Colon (tissue), 2 donors: ENCODE results near the gene ZNF668.

Source experiments
- FAIRE-seq: peaks from 2 replicates; lab custom pipeline; 2012; peaks lifted over from hg19 to GRCh38; lab: Jason Lieb, UNC
- donor health status: control.
- donor health status: control.

ZNF668 gene

DNA sequence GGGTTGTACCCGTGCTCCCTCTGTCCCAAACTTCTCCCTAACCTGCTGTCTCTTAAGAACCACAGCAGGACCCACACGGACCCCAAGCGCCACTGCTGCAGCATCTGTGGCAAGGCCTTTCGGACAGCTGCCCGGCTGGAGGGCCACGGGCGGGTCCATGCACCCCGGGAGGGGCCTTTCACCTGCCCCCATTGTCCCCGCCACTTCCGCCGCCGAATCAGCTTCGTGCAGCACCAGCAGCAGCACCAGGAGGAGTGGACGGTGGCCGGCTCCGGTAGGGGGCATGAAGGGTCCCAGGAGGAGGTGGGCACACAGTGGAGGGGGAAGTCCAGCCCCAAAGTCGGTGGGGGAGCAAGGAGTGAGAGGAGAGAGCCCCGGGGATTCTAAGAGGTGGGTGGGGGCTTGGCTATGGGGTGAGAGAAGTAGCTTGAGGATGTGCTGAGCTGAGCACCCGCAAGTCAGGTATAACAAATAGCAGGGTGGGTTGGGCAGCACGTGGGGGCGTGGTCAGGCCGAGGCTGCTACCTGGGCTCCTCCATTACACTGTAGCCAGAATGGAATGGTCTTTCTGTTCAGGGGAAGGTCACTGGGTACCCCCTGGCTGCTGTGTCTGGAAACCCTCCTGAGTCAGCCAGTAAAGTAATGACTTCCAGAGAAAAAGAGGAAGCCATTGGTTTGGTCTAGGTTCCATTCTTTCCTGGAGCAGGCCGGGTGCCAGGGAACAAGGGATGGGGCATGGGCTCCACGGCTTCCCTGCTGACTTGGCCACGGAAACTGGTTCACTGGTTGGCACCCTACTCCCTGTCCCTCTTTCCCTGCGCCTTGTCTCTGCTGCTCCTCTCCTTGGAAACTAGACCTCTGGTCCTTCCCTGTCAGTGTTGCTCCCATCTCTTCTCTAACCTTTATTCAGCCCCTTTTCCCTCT is 7.7 kb upstream of the ZNF668 start:
- no peak for FAIRE-seq

DNA sequence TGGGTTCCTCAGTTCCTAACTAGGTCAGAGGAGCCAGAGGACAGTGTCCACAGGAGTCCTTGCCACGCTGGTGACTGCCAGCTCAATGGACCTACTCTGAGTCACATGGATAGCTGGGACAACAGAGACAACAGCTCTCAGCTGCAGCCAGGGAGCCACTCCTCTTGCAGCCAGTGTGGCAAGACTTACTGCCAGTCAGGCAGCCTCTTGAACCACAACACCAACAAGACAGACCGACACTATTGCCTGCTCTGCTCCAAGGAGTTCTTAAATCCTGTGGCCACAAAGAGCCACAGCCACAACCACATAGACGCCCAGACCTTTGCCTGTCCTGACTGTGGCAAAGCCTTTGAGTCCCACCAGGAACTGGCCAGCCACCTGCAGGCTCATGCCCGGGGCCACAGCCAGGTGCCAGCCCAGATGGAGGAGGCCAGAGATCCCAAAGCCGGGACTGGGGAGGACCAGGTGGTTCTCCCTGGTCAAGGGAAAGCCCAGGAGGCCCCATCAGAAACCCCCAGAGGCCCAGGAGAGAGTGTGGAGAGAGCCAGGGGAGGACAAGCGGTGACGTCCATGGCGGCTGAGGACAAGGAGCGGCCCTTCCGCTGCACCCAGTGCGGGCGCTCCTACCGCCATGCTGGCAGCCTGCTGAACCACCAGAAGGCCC is 6.8 kb upstream of the ZNF668 start:
- no peak for FAIRE-seq

DNA sequence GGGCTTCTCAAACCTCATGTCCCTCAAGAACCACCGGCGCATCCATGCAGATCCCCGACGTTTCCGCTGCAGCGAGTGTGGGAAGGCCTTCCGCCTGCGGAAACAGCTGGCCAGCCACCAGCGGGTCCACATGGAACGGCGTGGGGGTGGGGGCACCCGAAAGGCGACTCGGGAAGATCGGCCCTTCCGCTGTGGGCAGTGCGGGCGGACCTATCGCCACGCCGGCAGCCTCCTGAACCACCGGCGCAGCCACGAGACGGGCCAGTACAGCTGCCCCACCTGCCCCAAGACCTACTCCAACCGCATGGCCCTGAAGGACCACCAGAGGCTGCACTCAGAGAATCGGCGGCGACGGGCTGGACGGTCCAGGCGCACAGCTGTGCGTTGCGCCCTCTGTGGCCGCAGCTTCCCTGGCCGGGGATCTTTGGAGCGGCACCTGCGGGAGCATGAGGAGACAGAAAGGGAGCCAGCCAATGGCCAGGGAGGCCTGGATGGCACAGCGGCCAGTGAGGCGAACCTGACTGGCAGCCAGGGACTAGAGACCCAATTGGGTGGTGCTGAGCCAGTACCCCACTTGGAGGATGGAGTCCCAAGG is 6.1 kb upstream of the ZNF668 start:
- FAIRE-seq = no peak

DNA sequence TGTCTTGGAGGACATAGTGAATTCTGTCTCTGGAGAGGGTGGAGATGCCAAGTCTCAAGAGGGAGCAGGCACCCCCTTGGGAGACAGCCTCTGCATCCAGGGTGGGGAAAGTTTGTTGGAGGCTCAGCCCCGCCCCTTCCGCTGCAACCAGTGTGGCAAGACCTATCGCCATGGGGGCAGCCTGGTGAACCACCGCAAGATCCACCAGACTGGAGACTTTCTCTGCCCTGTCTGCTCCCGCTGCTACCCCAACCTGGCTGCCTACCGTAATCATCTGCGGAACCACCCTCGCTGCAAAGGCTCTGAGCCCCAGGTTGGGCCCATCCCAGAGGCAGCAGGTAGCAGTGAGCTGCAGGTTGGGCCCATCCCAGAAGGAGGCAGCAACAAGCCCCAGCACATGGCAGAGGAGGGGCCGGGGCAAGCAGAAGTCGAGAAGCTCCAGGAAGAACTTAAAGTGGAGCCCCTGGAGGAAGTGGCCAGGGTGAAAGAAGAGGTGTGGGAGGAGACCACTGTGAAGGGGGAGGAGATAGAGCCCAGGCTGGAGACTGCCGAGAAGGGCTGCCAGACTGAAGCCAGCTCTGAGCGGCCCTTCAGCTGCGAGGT is 5.4 kb upstream of the ZNF668 start:
- no peak for FAIRE-seq

DNA sequence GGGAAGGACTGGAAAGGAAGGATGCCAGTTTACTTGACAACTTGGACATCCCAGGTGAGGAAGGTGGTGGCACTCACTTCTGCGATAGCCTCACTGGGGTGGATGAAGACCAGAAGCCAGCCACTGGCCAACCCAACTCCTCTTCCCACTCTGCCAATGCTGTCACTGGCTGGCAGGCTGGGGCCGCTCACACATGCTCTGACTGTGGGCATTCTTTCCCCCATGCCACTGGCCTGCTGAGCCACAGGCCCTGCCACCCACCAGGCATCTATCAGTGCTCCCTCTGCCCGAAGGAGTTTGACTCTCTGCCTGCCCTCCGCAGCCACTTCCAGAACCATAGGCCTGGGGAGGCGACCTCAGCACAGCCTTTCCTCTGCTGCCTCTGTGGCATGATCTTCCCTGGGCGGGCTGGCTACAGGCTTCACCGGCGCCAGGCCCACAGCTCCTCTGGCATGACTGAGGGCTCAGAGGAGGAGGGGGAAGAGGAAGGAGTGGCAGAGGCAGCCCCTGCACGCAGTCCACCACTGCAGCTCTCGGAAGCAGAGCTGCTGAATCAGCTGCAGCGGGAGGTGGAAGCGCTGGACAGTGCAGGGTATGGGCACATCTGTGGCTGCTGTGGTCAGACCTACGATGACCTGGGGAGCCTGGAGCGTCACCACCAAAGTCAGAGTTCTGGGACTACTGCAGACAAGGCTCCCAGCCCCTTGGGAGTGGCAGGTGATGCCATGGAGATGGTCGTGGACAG is 4.7 kb upstream of the ZNF668 start:
- no peak for FAIRE-seq

DNA sequence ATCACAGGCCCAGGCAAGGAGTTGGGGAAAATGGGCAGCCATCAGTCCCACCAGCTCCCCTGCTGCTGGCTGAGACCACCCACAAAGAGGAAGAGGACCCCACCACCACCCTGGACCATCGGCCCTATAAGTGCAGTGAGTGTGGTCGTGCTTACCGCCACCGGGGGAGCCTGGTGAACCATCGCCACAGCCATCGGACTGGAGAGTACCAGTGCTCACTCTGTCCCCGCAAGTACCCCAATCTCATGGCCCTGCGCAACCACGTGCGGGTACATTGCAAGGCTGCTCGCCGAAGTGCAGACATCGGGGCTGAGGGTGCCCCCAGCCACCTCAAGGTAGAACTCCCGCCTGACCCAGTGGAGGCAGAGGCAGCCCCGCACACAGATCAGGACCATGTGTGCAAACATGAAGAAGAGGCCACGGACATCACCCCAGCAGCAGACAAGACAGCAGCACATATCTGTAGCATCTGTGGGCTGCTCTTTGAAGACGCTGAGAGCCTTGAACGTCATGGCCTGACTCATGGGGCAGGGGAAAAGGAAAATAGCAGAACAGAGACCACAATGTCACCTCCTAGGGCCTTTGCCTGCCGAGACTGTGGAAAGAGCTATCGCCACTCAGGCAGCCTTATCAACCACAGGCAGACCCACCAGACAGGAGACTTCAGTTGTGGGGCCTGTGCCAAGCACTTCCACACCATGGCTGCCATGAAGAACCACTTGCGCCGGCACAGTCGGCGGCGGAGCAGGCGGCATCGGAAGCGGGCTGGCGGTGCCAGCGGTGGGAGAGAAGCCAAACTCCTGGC is 3.8 kb upstream of the ZNF668 start:
- no peak for FAIRE-seq

DNA sequence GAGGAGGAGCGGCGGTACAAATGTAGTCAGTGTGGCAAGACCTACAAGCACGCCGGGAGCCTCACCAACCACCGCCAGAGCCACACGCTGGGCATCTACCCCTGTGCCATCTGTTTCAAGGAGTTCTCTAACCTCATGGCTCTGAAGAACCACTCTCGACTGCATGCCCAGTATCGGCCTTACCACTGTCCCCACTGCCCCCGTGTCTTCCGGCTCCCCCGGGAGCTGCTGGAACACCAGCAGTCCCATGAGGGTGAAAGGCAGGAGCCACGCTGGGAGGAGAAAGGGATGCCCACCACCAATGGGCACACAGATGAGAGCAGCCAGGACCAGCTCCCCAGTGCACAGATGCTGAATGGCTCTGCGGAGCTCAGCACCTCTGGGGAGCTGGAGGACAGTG is 3.0 kb upstream of the ZNF668 start:
- FAIRE-seq = no peak

DNA sequence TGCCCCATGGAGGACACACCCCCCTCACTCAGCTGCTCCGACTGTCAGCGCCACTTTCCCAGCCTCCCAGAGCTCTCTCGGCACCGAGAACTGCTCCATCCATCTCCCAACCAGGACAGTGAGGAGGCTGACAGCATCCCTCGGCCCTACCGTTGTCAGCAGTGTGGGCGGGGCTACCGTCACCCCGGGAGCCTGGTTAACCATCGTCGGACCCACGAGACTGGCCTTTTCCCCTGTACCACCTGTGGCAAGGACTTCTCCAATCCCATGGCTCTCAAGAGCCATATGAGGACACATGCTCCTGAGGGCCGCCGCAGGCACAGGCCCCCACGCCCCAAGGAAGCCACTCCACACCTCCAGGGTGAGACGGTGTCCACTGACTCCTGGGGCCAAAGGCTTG is 2.3 kb upstream of the ZNF668 start:
- FAIRE-seq = no peak

DNA sequence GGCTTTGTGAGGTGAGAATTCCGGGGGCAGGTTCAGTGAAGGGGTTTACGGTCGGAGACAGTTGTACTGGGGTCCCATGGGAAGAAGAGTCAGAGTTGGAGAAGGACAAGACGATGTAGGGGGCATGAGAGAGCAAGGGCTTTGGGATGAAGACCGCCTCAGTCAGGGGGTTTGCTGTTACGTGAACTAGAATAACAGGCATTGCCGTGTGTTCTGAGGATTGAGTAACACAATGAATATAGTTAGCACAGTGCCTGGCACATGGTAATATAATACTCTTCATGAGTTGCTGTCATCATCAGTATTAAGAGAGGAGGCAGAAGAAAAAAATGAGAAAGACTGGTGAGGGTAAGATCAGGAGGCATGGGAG is 759 bp upstream of the ZNF668 start:
- FAIRE-seq = no peak

DNA sequence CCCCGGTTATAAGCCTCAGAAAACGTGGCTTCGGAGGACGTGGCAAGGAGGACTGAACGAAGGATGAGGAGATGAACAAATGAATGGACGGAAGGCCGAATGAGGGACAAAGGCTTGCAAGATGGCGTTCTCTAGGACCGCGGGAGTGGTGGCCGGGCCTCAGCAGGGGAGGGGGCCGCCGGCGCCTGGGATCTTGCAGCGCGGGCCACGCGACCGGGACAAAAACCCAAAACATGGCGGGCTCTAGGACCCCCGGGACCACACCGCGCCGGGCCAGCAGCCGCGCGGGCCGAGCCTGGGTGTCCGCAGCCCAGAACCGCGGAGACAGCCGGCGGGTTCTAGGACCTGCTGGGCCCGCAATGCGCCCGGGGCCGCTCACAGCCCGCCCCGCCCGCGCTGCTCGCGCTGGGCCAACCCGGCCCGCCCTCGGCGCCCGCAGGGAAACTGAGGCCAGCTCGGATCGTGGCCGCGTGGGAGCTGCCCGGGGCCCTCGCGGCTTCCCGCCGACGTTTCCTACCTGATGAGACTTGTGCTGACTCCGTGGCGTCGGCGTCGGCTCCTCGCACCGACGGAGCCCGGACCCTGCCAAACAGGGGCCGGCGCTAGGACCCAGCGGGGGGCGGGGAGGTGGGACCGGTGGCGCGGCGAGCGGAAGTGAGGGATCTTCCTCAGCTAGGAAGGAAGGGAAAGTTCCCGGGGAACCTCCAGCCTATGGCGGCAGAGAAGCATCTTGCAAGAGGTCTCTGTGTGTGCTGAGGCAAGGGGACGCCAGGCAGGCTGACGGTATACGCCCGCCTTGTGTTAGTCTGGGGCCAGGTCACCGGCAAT is 684 bp downstream of the ZNF668 start:
- FAIRE-seq = no peak

DNA sequence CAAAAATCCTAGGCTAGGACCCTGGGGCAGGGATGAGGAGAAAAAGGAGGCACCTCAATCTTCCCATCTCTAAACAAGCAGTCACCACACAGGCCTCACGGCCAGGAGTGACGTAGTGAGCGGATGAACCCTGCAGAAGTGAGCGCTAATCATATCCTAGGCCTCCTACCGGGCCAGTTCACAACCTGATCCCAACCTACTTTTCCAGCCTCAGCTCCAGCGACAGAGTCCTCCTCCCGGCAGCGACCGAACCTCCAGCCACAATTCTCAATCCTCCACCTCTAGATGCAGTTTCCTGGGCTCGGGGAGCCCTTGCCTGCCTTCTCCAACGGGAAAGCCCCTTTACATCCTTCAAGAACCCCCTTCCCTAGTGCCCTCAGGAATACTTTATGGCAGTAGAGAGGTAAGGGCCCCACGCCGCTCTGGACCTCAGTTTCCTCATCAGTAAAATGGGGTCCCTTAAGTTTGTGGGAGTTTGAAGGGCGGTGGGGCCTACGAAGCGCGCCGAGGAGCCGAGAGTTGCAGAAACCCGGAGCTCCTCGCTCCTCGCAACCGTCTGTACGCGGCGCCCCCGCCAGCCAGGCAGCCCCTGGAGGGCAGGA is 1.4 kb downstream of the ZNF668 start:
- FAIRE-seq = no peak

DNA sequence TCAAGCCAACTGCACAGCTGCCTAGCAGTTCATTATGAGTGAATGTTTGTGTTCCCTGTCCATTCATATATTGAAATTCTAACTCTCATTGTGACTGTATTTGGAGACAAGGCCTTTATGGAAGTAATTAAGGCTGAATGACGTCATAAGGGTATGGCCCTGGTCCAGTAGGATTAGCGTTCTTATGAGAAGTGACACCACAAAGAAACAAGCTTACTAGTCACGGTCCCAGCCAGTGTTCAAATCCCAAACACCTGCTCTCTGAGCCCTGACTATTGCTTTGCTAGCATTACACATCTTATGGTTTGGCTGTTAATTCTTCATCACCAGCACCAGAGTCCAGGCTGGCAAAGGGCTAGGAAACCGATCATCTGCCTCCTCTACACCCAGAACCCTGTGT is 2.2 kb downstream of the ZNF668 start:
- no peak for FAIRE-seq

DNA sequence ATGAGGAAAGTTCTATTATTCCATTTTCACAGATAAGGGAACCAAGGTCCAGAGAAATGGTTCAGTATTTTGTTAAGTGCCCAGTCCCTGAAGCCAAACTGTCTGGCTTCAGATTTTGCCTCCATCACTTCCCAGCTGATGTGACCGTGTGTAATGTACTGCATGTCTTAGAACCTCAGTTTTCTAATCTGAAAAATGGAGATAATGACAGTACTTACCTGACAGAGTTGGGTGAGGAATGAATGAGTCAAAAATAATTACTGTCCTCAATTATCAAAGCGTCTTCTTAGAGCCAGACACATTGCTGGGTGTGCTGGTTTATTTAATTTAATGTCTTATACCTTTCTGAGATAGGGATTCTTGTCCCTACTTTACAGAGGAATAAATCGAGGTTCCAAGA is 6.7 kb downstream of the ZNF668 start:
- no peak for FAIRE-seq

DNA sequence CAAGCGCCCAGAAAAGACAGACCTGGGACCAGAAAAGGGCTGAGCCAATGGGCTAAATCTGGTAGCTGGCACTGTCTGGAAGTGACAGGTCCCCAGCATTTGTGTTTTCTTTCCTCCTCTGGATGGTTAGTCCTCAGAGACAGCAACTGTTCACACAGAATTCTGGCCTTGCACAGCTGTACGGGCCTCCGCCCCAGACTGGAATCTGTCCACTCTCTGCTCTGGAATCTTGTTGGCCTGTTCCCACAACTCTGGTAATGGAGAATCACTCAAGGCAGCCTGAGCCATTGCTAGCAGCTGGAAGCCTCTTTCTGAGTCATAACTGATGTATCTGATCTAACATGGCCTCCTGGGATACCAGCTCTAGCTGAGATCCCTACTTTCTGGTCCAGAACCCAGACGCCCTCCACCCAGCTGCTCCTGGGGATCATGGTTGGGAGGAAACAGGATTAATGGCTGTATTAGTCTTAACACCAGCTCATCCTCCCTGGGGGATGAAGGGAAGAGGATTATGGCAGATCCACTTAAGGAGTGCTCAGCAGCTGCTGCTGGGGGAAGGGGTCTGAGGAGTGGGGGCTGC is 9.1 kb downstream of the ZNF668 start:
- FAIRE-seq = no peak

DNA sequence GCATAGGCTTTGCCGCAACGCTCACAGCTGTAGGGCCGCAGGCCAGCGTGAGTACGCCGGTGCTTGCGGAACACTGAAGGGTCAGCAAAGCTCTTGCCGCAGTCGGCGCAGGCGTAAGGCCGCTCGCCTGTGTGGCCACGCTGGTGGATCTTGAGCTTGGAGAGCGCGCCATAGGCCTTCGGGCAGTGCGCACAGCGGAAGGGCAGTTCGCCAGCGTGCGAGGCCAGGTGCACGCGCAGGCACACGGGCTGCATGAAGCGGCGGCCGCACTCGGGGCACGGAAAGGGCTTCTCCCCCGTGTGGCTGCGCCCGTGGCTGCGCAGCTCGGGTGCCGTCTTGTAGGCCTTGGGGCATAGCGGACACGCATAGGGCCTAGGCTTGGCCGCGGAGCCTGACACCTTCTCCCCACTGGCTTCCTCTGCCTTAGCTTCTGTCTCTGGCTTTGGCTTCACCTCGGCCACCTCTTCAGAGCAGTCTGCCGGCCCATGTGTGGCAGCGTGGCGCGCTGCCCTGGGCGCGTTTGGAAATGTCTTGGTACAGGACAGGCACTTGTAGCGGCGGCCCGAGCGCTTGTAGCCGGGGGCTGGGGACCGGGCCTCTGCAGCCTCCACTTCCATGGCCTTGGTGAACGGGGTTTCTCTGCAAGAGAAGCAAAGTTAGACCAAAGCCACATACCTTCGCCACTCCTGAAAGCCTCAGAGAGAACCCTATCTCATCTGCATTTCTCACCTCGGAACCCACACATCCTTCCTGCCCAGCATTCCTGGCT is 10.0 kb downstream of the ZNF668 start:
- no peak for FAIRE-seq

DNA sequence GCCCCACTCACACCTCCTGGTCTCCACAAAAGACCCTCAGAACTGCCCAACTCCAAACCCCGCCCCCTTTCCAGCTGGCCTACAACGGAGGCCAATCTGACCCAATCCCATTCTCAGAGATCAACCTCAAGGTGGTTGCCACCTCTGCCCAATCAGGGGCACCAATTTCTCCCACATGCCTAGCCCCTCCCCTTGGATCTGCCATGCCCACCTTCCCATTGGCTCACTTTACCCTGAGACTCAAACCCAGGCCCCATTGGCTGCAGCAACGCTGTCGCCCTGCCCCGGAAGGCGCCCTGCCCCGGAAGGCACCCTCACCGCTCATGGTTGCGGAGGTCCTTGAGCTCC is 10.6 kb downstream of the ZNF668 start:
- FAIRE-seq = no peak

DNA sequence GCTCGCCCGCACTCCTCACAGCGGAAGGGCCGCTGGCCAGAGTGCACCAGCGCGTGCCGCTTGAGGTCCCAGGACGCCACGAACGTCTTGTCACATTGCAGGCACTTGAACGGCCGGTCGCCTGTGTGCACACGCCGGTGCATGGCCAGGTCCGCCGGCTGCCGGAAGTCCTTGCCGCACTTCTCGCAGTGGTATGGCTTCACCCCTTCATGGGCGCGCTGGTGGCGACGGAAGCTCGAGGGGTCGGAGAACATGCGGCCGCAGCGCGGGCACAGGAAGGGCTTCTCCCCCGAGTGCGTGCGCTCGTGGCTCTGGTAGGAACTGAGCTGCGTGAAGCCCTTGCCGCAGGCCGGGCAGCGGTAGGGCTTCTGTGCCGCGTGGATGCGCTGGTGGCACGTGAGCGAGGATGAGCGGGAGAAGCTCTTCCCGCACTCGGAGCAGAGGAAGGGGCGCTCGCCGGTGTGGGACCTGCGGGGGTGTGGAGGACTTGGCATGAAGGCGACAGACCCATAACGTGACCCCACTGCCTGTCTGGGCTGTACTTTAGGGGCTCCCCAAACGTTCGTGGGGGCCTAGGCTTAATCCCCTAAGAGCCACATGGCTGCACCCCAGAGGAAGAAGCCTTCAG is 12.1 kb downstream of the ZNF668 start:
- FAIRE-seq = no peak

DNA sequence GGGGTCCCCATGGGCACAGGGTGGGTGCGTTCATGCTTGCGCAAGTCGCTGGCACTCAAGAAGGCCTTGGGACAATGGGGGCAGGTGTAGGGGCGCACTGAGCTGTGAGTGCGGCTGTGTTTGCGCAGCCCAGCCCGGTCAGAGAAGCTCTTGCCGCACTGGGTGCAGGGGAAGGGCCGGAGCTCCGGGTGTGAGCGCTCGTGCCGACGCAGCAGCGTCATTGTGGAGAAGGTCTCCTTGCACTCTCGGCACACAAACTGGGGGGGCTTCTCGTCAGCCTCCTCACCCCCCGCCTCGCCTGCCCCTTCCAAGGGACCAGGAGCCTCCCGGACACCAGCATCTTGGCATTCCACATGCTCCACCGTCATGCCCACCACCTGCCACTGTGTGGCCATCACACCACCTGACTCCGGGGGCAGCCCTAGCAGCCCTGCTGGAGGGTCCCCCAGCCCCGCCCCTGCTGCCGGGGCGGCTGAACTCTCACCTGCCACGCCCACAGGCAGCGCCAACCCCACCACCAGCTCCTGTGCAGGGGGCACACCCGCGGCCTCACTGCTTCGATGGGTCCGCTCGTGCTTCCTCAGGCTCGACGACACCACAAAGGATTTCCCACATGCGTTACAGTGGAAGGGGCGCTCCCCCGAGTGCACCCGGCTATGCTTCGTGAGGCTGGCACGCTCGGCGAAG is 12.8 kb downstream of the ZNF668 start:
- FAIRE-seq = no peak
